Astrocyte (in vitro differentiated cells and primary cell): ENCODE results near the gene WDR37. TPM values are rescaled to one million over a fixed set of nuclear protein-coding genes. Genes with fewer than 3 reads are reported as not detected.

Experiments
- total RNA-seq: library from RNA; stranded (reverse); gene quantifications from 2 replicates; pipeline ENCODE4 v1.2.1, GENCODE V29; 2021

The WDR37 gene
- total RNA-seq, 1 donor from 2014 or later, result 22.8 TPM

Other genes with a start within 250 kb of the WDR37 start
- 97.3 and 101 TPM in 2 replicates for gene LARP4B, start 124.7 kb upstream of the WDR37 start, total RNA-seq
- 101 and 106 TPM in 2 replicates for gene GTPBP4, start 68.0 kb upstream of the WDR37 start, total RNA-seq
- gene IDI2, start 30.5 kb upstream of the WDR37 start, total RNA-seq, result not detected in 2 replicates
- 43.0 and 63.2 TPM in 2 replicates for gene IDI1, start 7.3 kb upstream of the WDR37 start, total RNA-seq